Natural killer cell (primary cell): ENCODE data around the gene PLCG2. TPM values are rescaled to one million over a fixed set of nuclear protein-coding genes. Genes with fewer than 3 reads are reported as not detected.

Experiments used
- ATAC-seq, 3 donors: fragments of 150-1000 bp in 2 of 3; fragments of 200-7000 bp in 1 of 3; cut with Tn5 transposase; 1 replicate in 1 of 3; 2 replicates in 2 of 3; pipeline ENCODE4 v1.10.0; 2021; ENCODE audit warnings: mild to moderate bottlenecking in 2 of 3, moderate library complexity in 2 of 3
- DNase-seq, 2 donors: peaks; one replicate each; pipeline versions ENCODE4 v3.0.0 to v3.0.0-alpha.2; 2013 to 2021; ENCODE audit warnings: mixed read lengths in 1 of 2
- H3K27ac ChIP-seq: one replicate; pipeline ENCODE4 v1.5.1; 2013; ENCODE audit warnings: mild to moderate bottlenecking, low read length
- H3K27me3 ChIP-seq: one replicate; pipeline ENCODE4 v1.6.1; 2013; ENCODE audit warnings: low read length; ENCODE audit not compliant: control insufficient read depth, insufficient read depth
- H3K36me3 ChIP-seq: one replicate; pipeline ENCODE4 v1.6.1; 2013; ENCODE audit warnings: low read length; ENCODE audit not compliant: control insufficient read depth, insufficient read depth
- H3K4me1 ChIP-seq: one replicate; pipeline ENCODE4 v1.6.1; 2013; ENCODE audit warnings: low read length; ENCODE audit not compliant: control insufficient read depth, insufficient read depth
- H3K4me3 ChIP-seq: one replicate; pipeline ENCODE4 v1.5.1; 2013; ENCODE audit warnings: low read length
- H3K9me3 ChIP-seq: one replicate; pipeline ENCODE4 v1.6.1; 2013; ENCODE audit warnings: low read length; ENCODE audit not compliant: control insufficient read depth, insufficient read depth
- H3K27ac Mint-ChIP-seq, 2 donors: one replicate each; pipeline ENCODE4 v1.8.0; 2022; ENCODE audit warnings: mild to moderate bottlenecking in 2 of 2, mixed read lengths in 2 of 2, moderate library complexity in 1 of 2
- H3K27me3 Mint-ChIP-seq, 2 donors: one replicate each; pipeline ENCODE4 v1.8.0; 2022; ENCODE audit warnings: low read depth in 2 of 2, mixed read lengths in 2 of 2
- H3K36me3 Mint-ChIP-seq: one replicate; pipeline ENCODE4 v1.8.0; 2022; ENCODE audit warnings: mixed read lengths
- H3K4me1 Mint-ChIP-seq, 2 donors: one replicate each; pipeline ENCODE4 v1.8.0; 2022; ENCODE audit warnings: mixed read lengths in 2 of 2
- H3K4me3 Mint-ChIP-seq: one replicate; pipeline ENCODE4 v1.8.0; 2022; ENCODE audit warnings: mild to moderate bottlenecking, moderate library complexity, mixed read lengths
- H3K9me3 Mint-ChIP-seq, 2 donors: one replicate each; pipeline ENCODE4 v1.8.0; 2022; ENCODE audit warnings: mixed read lengths in 2 of 2
- CTCF ChIP-seq: fragments of 200-600 bp; IDR thresholded peaks from one replicate; pipeline ENCODE4 v1.8.0; 2022; ENCODE audit warnings: antibody characterized with exemption
- WGBS: methylation state at CpG from one replicate; pipeline ENCODE4 v1.1.7; 2013; ENCODE audit warnings: missing lambda C conversion rate; ENCODE audit not compliant: insufficient coverage; 5-methylcytosine and 5-hydroxymethylcytosine counted together
- intact Hi-C: fragments of 100-400 bp; cut with micrococcal nuclease; formaldehyde crosslinking; loops from one replicate; pipeline ENCODE4 v1.14.2; 2022
- total RNA-seq, 4 donors: library from RNA; stranded (reverse); fragments of 120-200 nt in 1 of 4; gene quantifications; one replicate each; pipeline versions ENCODE4 v1.2.3 to v1.2.4, GENCODE V29; 2013 to 2022

The PLCG2 gene
- total RNA-seq, 3 donors from 2014 or later (not counting 1 experiment from before 2014, with no cell fraction given): 250 to 298 (median 285) TPM

DNA sequence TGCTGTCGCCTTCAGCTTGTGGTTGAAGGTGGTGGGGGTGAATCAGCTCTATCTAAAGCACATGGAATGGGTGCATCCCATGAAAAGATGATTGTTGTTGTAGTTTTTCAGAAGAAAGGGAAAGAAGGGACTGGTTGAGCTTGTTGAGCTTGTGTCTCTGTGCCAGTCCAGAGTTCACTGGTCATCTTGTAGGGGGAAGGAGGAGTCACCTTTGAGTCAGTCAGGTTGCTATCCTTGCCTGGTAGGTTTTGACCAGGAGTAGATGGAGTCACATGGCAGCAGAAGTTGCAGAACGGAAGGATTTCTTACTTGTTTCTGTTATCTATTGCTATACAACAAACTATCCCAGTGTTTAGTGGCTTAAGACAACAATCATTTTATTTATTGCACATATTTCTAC is 73.3 kb downstream of the PLCG2 start:
- peaks cover 7% of the 10 kb centered on the region for H3K36me3 Mint-ChIP-seq
- H3K4me3 ChIP-seq: no peak overlapping the region
- no peaks in the 10 kb centered on the region for H3K9me3 ChIP-seq
- 92% methylated on average over 2 of the region's 2 CpGs for WGBS
- no peak for ATAC-seq
- H3K27ac Mint-ChIP-seq: peak overlapping the region; percentile 84 to 94
- peaks cover 28% of the 10 kb centered on the region for H3K36me3 ChIP-seq
- H3K27ac ChIP-seq: no peak overlapping the region
- H3K4me1 Mint-ChIP-seq: peaks cover 50 to 62% of the 10 kb centered on the region in 2 donors
- no peak for DNase-seq
- intact Hi-C loops: no loop called here
- no peak overlapping the region for H3K4me3 Mint-ChIP-seq
- peaks cover 38% of the 10 kb centered on the region for H3K4me1 ChIP-seq
- no peaks in the 10 kb centered on the region for H3K27me3 Mint-ChIP-seq
- no peaks in the 10 kb centered on the region for H3K9me3 Mint-ChIP-seq
- TF ChIP-seq CTCF: no peak
- H3K27me3 ChIP-seq: no peaks in the 10 kb centered on the region

GRCh38 chr16:81855552-81856153 is 76.6 kb downstream of the PLCG2 start:
- no peak overlapping the region for H3K27ac ChIP-seq
- 85% methylated on average over 8 of the region's 8 CpGs for WGBS
- H3K27me3 Mint-ChIP-seq: no peaks in the 10 kb centered on the region
- no peaks in the 10 kb centered on the region for H3K9me3 ChIP-seq
- DNase-seq (no peak), ATAC-seq (no peak)
- peaks cover 20% of the 10 kb centered on the region for H3K36me3 Mint-ChIP-seq
- no peaks in the 10 kb centered on the region for H3K27me3 ChIP-seq
- peaks cover 48 to 52% of the 10 kb centered on the region in 2 donors for H3K4me1 Mint-ChIP-seq
- no peaks in the 10 kb centered on the region for H3K9me3 Mint-ChIP-seq
- H3K4me1 ChIP-seq: peaks cover 30% of the 10 kb centered on the region
- H3K36me3 ChIP-seq: peaks cover 54% of the 10 kb centered on the region
- no peak overlapping the region for H3K4me3 ChIP-seq
- H3K4me3 Mint-ChIP-seq: no peak overlapping the region
- TF ChIP-seq CTCF: no peak
- H3K27ac Mint-ChIP-seq: peak overlapping the region; percentile 7 to 70
- intact Hi-C loops: no loop called here

DNA sequence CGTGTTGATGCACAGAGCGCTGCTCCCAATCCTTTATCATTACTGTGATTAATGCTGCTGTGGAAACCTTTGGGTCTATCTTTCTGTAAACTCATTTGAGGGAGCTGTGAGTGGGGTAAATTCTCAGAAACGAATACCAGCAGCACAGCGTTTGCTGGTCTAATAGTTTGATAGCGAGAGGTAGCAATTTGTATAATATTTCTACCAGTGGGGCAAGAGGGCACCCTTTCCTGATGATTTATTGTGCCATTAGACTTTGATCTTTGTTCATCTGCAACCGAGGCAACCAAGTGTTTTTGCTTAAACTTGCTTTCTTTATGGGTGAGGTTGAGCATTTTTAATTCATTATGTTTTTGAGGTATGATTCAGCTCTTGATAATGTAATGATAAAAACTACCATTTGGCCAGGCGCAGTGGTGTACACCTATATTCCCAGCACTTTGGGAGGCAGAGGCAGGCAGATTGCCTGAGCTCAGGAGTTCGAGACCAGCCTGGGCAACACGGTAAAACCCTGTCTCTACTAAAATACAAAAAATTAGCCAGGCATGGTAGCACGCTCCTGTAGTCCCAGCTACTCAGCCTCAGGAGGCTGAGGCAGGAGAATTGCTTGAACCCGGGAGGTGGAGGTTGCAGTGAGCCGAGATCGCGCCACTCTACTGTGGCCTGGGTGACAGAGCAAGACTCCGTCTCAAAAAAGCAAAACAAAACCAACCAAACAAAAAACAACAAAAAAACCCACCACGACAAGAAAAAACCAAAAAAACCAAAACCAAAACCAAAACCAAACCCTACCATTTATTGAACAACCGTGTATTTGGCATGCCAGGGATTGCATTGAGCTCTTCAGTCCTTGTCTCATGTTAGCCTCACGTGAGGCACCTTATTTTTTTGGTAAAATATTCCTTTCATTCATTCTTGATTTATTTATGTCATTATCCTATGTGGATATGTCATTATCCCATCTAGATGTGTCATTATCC is 81.5 kb downstream of the PLCG2 start:
- intact Hi-C loops: loop anchor here (1.0 kb wide), 1 partner anchor 13 kb away; no protein-coding TSS in a partner anchor
- TF ChIP-seq CTCF: no peak
- H3K27ac Mint-ChIP-seq: peak overlapping the region; percentile 86 to 88
- ATAC-seq (peak; percentile 11 to 30 (median 28)), DNase-seq (no peak)
- Histone ChIP-seq H3K9me3 (no peaks in the 10 kb centered on the region), H3K4me3 (no peak overlapping the region), H3K36me3 (peaks cover 58% of the 10 kb centered on the region), H3K27ac (peak overlapping the region; percentile 50), H3K4me1 (peaks cover 24% of the 10 kb centered on the region), H3K27me3 (no peaks in the 10 kb centered on the region)
- peaks cover 47 to 54% of the 10 kb centered on the region in 2 donors for H3K4me1 Mint-ChIP-seq
- H3K9me3 Mint-ChIP-seq: no peaks in the 10 kb centered on the region
- peak overlapping the region; percentile 79 for H3K4me3 Mint-ChIP-seq
- H3K36me3 Mint-ChIP-seq: peaks cover 15% of the 10 kb centered on the region
- no peaks in the 10 kb centered on the region for H3K27me3 Mint-ChIP-seq
- 64% methylated on average over 18 of the region's 18 CpGs for WGBS
